Gastroesophageal sphincter (tissue), 4 donors: ENCODE data around the gene ZBTB4. TPM values are rescaled to one million over a fixed set of nuclear protein-coding genes. Genes with fewer than 3 reads are reported as not detected.

Source experiments
- ATAC-seq: fragments of 150-250 bp; one replicate; pipeline ENCODE4 v1.9.1; 2016; ENCODE audit warnings: mild to moderate bottlenecking, moderate library complexity
- H3K27ac ChIP-seq, 4 donors: fragments of 200-600 bp; sonication (generic) in 3 of 4; 1 replicate in 3 of 4; 2 replicates in 1 of 4; pipeline ENCODE4 v1.5.1; 2016 to 2019
- H3K27me3 ChIP-seq: fragments of 200-600 bp; sonication (generic); one replicate; pipeline ENCODE4 v1.5.1; 2019
- H3K36me3 ChIP-seq, 2 donors: fragments of 200-600 bp; sonication (generic); one replicate each; pipeline ENCODE4 v1.5.1; 2019; ENCODE audit warnings: control low read depth in 1 of 2
- H3K4me1 ChIP-seq, 3 donors: fragments of 200-600 bp; sonication (generic); 1 replicate in 2 of 3; 2 replicates in 1 of 3; pipeline ENCODE4 v1.5.1; 2016 to 2019; ENCODE audit warnings: control low read depth in 2 of 3
- H3K4me3 ChIP-seq, 2 donors: fragments of 200-600 bp; sonication (generic); one replicate each; pipeline ENCODE4 v1.5.1; 2019; ENCODE audit warnings: mild to moderate bottlenecking in 1 of 2, moderate library complexity in 1 of 2
- H3K9me3 ChIP-seq, 3 donors: fragments of 200-600 bp; sonication (generic); one replicate each; pipeline ENCODE4 v1.5.1; 2017 to 2019; ENCODE audit warnings: control low read depth in 2 of 3
- EP300 ChIP-seq: sonication (generic); formaldehyde crosslinking; IDR thresholded peaks from one replicate; pipeline ENCODE4 v1.6.1; 2017; ENCODE audit warnings: antibody characterized with exemption, mild to moderate bottlenecking
- POLR2A ChIP-seq, 2 donors: fragments of 450-650 bp; IDR thresholded peaks; one replicate each; pipeline ENCODE4 v1.6.1; 2017; ENCODE audit warnings: antibody characterized with exemption in 2 of 2, mild to moderate bottlenecking in 2 of 2, moderate library complexity in 1 of 2
- POLR2AphosphoS5 ChIP-seq: sonication (generic); formaldehyde crosslinking; IDR thresholded peaks from one replicate; pipeline ENCODE4 v1.6.1; 2017; ENCODE audit warnings: antibody characterized with exemption
- WGBS, 2 donors: methylation state at CpG; one replicate each; pipeline ENCODE4 v1.1.5; 2018; ENCODE audit warnings: low coverage in 1 of 2; 5-methylcytosine and 5-hydroxymethylcytosine counted together
- total RNA-seq, 4 donors: library from RNA; depleted of rRNA; stranded (reverse); fragments of >200 nt; gene quantifications; one replicate each; pipeline ENCODE4 v1.1.0, GENCODE V29; 2016
- TF ChIP-seq, protein P1 (sequence below), 4 experiments: fragments of 200-600 bp in 2 of 4; fragments of 450-650 bp in 2 of 4; sonication (generic) in 1 of 4; IDR thresholded peaks; one replicate each; pipeline ENCODE4 v1.5.1; 2017 to 2019; ENCODE audit warnings: antibody characterized with exemption in 4 of 4, mild to moderate bottlenecking in 2 of 4, moderate library complexity in 2 of 4

ZBTB4 gene
- total RNA-seq, 4 donors from 2014 or later = 68.4 to 115 (median 80.2) TPM

DNA sequence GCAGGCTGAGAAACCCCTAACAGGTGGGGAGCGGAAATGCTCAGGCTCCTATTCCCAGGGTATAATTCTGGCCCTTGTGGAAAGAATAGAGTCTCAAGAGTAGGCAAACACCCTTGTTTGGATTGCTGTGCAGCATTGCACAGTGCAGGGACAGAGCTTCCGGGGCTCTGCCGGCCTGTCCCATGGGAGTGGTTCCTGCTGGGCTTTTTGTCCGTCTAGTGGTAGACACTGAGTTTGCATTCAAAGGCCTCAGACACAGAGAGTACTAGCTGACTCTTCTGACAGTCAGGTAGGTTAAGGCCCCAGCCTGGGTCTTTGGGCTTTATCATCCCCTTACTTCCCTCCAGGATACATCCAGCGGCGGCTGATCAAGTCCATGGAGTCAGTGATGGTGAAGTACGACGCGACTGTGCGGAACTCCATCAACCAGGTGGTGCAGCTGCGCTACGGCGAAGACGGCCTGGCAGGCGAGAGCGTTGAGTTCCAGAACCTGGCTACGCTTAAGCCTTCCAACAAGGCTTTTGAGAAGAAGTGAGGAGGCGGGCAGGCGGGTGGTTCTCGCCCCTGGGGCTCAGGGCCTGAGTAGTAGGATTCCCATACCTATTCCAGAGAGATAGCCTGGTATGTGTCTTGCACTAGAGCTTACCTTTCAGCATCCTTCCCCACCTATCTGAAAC lies 22.9 kb upstream of the ZBTB4 start:
- Histone ChIP-seq H3K4me1 (no peaks in the 10 kb centered on the region), H3K4me3 (no peak overlapping the region), H3K27me3 (no peaks in the 10 kb centered on the region), H3K9me3 (no peaks in the 10 kb centered on the region), H3K27ac (no peak overlapping the region), H3K36me3 (peaks cover 0 to 100% of the 10 kb centered on the region in 2 donors)
- ATAC-seq = no peak
- 73 to 100% methylated on average over 3 of the region's 20 CpGs for WGBS, 2 donors
- TF ChIP-seq POLR2A (IDR thresholded peaks at IDR 0.05) (no peak), POLR2AphosphoS5 (no peak), EP300 (no peak)
- TF ChIP-seq, protein P1, sequence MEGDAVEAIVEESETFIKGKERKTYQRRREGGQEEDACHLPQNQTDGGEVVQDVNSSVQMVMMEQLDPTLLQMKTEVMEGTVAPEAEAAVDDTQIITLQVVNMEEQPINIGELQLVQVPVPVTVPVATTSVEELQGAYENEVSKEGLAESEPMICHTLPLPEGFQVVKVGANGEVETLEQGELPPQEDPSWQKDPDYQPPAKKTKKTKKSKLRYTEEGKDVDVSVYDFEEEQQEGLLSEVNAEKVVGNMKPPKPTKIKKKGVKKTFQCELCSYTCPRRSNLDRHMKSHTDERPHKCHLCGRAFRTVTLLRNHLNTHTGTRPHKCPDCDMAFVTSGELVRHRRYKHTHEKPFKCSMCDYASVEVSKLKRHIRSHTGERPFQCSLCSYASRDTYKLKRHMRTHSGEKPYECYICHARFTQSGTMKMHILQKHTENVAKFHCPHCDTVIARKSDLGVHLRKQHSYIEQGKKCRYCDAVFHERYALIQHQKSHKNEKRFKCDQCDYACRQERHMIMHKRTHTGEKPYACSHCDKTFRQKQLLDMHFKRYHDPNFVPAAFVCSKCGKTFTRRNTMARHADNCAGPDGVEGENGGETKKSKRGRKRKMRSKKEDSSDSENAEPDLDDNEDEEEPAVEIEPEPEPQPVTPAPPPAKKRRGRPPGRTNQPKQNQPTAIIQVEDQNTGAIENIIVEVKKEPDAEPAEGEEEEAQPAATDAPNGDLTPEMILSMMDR (IDR thresholded peaks at IDR 0.05) = no peak

DNA sequence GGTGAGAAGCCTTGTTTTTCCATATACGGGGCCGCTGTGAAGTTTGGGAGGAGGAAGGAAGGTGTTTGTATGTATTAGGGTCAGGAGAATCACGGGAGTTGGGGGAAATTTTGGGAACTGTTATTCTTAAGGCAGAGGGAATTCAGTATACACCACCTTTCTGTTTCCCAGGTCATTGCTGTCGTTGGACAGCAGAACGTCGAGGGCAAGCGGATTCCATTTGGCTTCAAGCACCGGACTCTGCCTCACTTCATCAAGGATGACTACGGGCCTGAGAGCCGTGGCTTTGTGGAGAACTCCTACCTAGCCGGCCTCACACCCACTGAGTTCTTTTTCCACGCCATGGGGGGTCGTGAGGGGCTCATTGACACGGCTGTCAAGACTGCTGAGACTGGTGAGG lies 22.3 kb upstream of the ZBTB4 start:
- H3K9me3 ChIP-seq = no peaks in the 10 kb centered on the region
- H3K27ac ChIP-seq = no peak overlapping the region
- 78 to 79% methylated on average over 4 to 8 of the region's 14 CpGs for WGBS, 2 donors
- H3K27me3 ChIP-seq = no peaks in the 10 kb centered on the region
- peaks cover 0 to 100% of the 10 kb centered on the region in 2 donors for H3K36me3 ChIP-seq
- no peaks in the 10 kb centered on the region for H3K4me1 ChIP-seq
- TF ChIP-seq EP300 (no peak), POLR2A (IDR thresholded peaks at IDR 0.05) (no peak), POLR2AphosphoS5 (no peak)
- TF ChIP-seq, protein P1 (IDR thresholded peaks at IDR 0.05) = no peak
- H3K4me3 ChIP-seq = no peak overlapping the region
- no peak for ATAC-seq

DNA sequence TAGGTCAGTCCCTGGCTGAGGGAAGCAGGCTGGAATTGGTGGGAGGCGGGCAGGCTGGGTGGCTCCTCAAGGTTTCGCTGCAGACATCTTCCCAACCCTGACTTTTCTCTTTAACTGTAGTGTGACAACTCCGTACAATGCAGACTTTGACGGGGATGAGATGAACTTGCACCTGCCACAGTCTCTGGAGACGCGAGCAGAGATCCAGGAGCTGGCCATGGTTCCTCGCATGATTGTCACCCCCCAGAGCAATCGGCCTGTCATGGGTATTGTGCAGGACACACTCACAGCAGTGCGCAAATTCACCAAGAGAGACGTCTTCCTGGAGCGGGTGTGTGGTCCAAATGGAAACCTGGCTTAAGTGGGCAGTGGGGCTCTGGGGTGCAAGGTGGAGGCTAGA lies 19.7 kb upstream of the ZBTB4 start:
- peaks cover 0 to 87% of the 10 kb centered on the region in 2 donors for H3K36me3 ChIP-seq
- no peak for ATAC-seq

GRCh38 chr17:7497636-7498035 lies 18.2 kb upstream of the ZBTB4 start:
- peaks cover 0 to 21% (median 0%) of the 10 kb centered on the region in 3 donors for H3K4me1 ChIP-seq
- H3K4me3 ChIP-seq = no peak overlapping the region
- no peak for ATAC-seq
- WGBS, 2 donors = 60 to 79% methylated on average over 1 to 2 of the region's 14 CpGs
- peaks cover 0 to 72% of the 10 kb centered on the region in 2 donors for H3K36me3 ChIP-seq
- no peak overlapping the region for H3K27ac ChIP-seq
- H3K9me3 ChIP-seq = no peaks in the 10 kb centered on the region
- H3K27me3 ChIP-seq = no peaks in the 10 kb centered on the region
- TF ChIP-seq POLR2AphosphoS5 (no peak), EP300 (no peak), POLR2A (IDR thresholded peaks at IDR 0.05) (no peak)
- TF ChIP-seq, protein P1 (IDR thresholded peaks at IDR 0.05) = no peak

More for the DNA sequence above, 19.7 kb upstream of the ZBTB4 start:
- H3K27ac ChIP-seq = no peak overlapping the region
- H3K4me3 ChIP-seq = no peak overlapping the region
- no peaks in the 10 kb centered on the region for H3K9me3 ChIP-seq
- no peaks in the 10 kb centered on the region for H3K27me3 ChIP-seq
- WGBS, 2 donors = 61 to 100% methylated on average over 3 to 5 of the region's 11 CpGs
- TF ChIP-seq, protein P1 (IDR thresholded peaks at IDR 0.05) = no peak
- TF ChIP-seq EP300 (no peak), POLR2A (IDR thresholded peaks at IDR 0.05) (no peak), POLR2AphosphoS5 (no peak)
- peaks cover 0 to 11% (median 0%) of the 10 kb centered on the region in 3 donors for H3K4me1 ChIP-seq

- H3K4me3 ChIP-seq = no peak overlapping the region
- peaks cover 0 to 24% (median 0%) of the 10 kb centered on the region in 3 donors for H3K4me1 ChIP-seq
- H3K27ac ChIP-seq = no peak overlapping the region
- H3K27me3 ChIP-seq = no peaks in the 10 kb centered on the region
- peaks cover 0 to 70% of the 10 kb centered on the region in 2 donors for H3K36me3 ChIP-seq
- WGBS, 2 donors = no CpG with 5 or more reads among the region's 10 CpGs
- ATAC-seq = peak; percentile 31
- no peaks in the 10 kb centered on the region for H3K9me3 ChIP-seq
- TF ChIP-seq, protein P1 (IDR thresholded peaks at IDR 0.05) = no peak
- TF ChIP-seq POLR2AphosphoS5 = no peak
- no peak for TF ChIP-seq POLR2A (IDR thresholded peaks at IDR 0.05)
- no peak for TF ChIP-seq EP300
Measured at GRCh38 chr17:7497228-7497627, 17.8 kb upstream of the ZBTB4 start.
